AG09319 (cell line): ENCODE measurements around the gene ZNF132.

Experiments used
- DNase-seq: peaks from one replicate; pipeline ENCODE4 v3.0.0-alpha.2; 2010; ENCODE audit warnings: low read depth; ENCODE audit errors: extremely low read depth
- CTCF ChIP-seq: IDR thresholded peaks from 2 replicates; pipeline ENCODE4 v1.5.1; 2011; ENCODE audit warnings: low read depth, mild to moderate bottlenecking, inconsistent platforms, low read length, moderate library complexity

ZNF132 gene

GRCh38 chr19:58400316-58400915 lies 39.5 kb downstream of the ZNF132 start:
- TF ChIP-seq CTCF = no peak
- no peak for DNase-seq

GRCh38 chr19:58399903-58400302 lies 40.0 kb downstream of the ZNF132 start:
- DNase-seq = no peak
- TF ChIP-seq CTCF = no peak

GRCh38 chr19:58398545-58398944 lies 41.4 kb downstream of the ZNF132 start:
- DNase-seq = no peak
- no peak for TF ChIP-seq CTCF

- DNase-seq = no peak
- TF ChIP-seq CTCF = no peak
Observed at GRCh38 chr19:58398087-58398486, 41.9 kb downstream of the ZNF132 start.

GRCh38 chr19:58397533-58398037 lies 42.4 kb downstream of the ZNF132 start:
- no peak for DNase-seq
- TF ChIP-seq CTCF = no peak

GRCh38 chr19:58396691-58397532 lies 43.0 kb downstream of the ZNF132 start:
- TF ChIP-seq CTCF = no peak
- DNase-seq = no peak

GRCh38 chr19:58395979-58396627 lies 43.9 kb downstream of the ZNF132 start:
- TF ChIP-seq CTCF = no peak
- no peak for DNase-seq
